Stimulated activated CD8-positive, alpha-beta memory T cell treated with anti-CD3 and anti-CD28 coated beads, Interleukin-12 subunit alpha, Interleukin-12 subunit beta, amount 100 ng/mL, for 24 hours (primary cell): ENCODE measurements around the gene CGB7.

Experiments used
- DNase-seq: peaks from one replicate; pipeline ENCODE4 v3.0.0-alpha.2; 2020; ENCODE audit errors: extremely low read depth

Gene CGB7

DNA sequence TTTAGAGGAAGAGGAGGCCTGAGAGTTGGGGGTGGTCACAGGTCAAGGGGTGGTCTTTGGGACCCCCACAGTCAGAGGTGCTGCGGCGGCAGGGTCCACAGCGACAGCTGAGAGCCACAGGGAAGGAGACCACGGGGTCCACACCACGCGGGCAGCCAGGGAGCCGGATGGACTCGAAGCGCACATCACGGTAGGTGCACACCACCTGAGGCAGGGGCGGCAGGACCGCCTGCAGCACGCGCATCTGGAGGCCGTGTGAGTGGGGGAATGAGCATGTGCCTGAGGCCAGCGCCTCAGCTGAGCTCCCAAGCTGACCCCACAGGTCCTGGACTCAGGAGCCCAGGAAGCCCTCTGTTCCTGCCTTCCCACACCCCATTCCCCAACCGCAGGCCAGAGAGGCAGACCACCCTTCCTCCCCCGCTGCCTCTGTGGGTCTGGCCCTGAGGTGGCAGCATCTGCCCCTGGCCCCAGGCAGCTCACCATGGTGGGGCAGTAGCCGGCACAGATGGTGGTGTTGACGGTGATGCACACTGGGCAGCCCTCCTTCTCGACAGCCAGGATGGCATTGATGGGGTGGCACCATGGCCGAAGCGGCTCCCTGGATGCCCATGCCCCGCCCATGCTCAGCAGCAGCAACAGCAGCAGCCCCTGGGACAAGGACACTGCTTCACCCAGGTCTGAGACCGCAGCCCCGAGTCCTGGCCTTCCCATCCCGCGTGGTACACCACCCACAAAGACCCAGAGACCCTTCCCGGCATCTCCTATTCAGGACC is 41.3 kb downstream of the CGB7 start:
- no peak for DNase-seq

GRCh38 chr19:49014870-49015255 is 42.7 kb downstream of the CGB7 start:
- no peak for DNase-seq

DNA sequence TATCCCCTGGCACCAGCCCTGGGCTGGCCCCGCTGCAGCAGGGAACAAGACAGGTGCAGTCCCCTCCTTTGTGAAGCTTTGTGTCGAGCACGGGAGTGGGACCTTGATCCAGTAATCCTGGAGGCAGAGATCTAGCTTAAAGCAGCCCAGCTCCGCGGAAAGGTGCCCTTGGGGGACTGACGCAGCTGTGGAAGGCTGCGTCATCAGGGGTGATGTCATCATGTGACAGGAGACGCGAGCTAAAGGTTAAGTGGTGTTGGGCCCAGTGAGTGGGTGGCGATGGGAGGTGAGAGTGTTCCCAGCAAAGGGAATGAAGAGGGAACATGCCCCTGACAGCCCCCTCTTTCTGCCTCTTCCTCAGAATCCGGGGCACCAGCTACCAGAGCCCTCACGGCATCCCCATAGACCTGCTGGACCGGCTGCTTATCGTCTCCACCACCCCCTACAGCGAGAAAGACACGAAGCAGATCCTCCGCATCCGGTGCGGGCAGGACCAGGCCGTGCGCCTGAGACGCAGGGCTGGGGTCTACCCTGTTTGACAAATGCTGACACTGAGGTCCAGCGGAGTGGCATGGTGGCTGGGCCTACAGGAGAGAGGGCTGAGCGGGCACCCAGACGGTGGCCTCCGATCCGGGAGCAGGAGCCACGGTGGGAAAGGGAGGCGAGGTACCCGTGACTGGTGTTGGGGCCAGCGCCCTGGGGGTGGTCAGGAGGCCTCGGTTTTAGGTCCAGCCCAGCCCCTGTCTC is 43.3 kb downstream of the CGB7 start:
- DNase-seq: no peak

DNA sequence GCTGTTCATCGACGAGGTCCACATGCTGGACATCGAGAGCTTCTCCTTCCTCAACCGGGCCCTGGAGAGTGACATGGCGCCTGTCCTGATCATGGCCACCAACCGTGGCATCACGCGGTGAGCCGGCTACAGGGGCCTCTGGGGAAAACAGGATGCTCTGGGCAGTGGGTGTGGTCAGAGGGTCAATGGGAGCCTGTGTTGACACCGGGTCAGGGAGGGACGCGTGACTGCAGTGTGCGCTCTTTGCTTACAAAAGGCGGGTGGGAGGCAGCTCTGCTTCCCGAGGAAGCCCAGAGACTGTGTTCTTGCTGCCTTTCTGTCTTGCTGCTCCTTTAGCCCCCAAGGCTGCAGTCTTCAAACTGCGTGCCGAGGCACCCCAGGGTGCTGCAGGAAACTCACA is 46.4 kb downstream of the CGB7 start:
- DNase-seq: no peak

DNA sequence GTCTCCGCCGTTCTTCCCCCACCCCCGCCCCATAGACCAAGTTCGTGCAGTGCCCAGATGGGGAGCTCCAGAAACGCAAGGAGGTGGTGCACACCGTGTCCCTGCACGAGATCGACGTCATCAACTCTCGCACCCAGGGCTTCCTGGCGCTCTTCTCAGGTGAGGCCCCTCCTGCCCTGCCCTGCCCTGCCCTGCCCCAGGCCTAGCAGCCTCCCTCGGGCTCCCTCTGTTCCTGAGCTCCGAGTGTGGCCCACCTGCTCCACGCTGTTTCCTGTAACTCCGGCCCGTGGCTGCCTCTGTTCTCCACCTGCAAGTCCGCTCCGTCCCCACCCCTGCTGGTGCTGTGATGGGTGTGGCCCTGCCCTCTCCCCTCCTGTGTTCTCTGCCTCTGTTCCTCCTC is 47.1 kb downstream of the CGB7 start:
- DNase-seq: no peak

- no peak for DNase-seq
These were observed 47.7 kb downstream of the CGB7 start for GRCh38 chr19:49009828-49010227.

DNA sequence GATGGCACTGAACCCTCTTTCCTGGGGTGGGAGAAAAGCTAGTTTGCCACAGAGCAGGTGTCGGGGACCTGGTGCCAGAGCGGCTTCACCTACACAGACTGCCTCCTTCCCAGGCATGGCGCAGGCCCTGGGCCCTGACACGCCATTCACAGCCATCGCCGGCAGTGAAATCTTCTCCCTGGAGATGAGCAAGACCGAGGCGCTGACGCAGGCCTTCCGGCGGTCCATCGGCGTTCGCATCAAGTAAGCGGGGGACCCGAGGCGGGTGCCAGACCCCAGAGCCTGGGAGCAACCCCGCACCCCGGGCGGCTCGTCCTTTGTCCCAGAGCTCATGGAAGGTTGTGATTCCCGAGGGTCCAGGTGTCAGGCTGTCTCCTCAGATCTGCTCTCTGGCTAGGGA is 50.6 kb downstream of the CGB7 start:
- DNase-seq: no peak

- DNase-seq: no peak
These were observed 52.5 kb downstream of the CGB7 start for GRCh38 chr19:49004964-49005614.
